Measurements from ENCODE around the gene TTC13.
"Not testable (repeated sequence)": the region's sequence is repeated elsewhere in the genome, so short reads cannot be mapped to it uniquely, and the experiment has no call there.

The TTC13 gene, protein sequence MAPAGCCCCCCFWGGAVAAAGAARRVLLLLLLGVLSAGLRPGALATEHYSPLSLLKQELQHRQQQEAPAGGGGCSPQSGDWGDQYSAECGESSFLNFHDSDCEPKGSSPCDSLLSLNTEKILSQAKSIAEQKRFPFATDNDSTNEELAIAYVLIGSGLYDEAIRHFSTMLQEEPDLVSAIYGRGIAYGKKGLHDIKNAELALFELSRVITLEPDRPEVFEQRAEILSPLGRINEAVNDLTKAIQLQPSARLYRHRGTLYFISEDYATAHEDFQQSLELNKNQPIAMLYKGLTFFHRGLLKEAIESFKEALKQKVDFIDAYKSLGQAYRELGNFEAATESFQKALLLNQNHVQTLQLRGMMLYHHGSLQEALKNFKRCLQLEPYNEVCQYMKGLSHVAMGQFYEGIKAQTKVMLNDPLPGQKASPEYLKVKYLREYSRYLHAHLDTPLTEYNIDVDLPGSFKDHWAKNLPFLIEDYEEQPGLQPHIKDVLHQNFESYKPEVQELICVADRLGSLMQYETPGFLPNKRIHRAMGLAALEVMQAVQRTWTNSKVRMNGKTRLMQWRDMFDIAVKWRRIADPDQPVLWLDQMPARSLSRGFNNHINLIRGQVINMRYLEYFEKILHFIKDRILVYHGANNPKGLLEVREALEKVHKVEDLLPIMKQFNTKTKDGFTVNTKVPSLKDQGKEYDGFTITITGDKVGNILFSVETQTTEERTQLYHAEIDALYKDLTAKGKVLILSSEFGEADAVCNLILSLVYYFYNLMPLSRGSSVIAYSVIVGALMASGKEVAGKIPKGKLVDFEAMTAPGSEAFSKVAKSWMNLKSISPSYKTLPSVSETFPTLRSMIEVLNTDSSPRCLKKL

DNA sequence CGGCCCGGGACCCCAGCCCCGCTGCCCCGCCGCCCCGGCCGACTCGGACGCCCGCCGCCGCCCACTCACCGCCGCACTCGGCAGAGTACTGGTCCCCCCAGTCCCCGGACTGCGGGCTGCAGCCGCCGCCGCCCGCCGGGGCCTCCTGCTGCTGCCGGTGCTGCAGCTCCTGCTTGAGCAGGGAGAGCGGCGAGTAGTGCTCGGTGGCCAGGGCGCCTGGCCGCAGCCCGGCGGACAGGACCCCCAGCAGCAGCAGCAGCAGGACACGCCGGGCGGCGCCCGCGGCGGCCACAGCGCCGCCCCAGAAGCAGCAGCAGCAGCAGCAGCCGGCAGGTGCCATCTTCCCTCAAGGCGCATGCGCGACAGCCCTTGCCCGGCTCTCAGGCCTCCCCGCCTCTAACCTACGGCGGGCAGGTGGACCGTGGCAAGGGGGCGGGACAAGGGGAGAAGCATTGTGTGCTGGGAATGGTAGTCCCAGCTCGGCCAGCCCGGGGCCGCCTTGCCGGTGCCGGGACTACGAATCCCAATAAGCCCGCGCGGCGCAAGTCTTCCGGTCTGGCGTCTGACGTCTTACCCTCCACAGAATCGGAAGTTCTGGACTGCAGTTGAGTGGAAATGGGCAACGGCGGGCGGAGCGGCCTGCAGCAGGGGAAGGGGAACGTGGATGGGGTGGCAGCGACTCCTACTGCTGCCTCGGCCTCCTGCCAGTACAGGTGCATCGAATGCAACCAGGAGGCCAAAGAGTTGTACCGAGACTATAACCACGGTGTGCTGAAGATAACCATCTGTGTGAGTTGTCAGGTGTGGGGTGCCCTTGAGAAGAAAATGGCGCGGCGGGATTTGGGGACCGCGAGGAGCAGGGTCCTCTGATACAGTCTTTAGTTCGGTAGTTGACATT lies at the start of gene TTC13, which contains the start of gene ARV1:
TTC13 (minus strand) TSS at position 371 of the 898 bp plus-strand sequence; CDS start at position 340, 31 bp downstream.
ARV1 (plus strand) TSS at position 604 of the 898 bp plus-strand sequence; CDS start at position 616, 12 bp downstream.
- peak; percentile 98 for DNase-seq (ENCODE audit: low spot score)

DNA sequence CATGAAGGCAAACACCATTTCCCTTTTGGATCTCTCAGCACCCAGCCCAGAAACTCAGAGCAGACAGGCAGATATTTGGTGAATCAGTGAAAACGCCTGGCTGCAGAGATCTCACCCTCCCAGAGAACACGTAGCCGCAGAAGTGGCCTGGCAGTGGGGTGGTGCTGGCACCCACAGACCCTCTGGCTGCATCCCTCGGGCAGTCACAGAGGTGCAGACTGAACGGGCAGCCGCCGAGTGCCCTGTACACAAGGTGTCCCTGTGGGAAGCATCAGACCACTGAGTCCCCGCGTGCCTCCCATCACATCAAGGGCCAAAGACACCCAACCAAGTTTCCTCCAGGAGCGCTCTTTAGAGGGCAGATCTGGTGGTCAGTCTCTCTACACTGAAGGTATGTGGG lies 49.3 kb upstream of the TTC13 start:
- no peak for DNase-seq (ENCODE audit: low spot score)

DNA sequence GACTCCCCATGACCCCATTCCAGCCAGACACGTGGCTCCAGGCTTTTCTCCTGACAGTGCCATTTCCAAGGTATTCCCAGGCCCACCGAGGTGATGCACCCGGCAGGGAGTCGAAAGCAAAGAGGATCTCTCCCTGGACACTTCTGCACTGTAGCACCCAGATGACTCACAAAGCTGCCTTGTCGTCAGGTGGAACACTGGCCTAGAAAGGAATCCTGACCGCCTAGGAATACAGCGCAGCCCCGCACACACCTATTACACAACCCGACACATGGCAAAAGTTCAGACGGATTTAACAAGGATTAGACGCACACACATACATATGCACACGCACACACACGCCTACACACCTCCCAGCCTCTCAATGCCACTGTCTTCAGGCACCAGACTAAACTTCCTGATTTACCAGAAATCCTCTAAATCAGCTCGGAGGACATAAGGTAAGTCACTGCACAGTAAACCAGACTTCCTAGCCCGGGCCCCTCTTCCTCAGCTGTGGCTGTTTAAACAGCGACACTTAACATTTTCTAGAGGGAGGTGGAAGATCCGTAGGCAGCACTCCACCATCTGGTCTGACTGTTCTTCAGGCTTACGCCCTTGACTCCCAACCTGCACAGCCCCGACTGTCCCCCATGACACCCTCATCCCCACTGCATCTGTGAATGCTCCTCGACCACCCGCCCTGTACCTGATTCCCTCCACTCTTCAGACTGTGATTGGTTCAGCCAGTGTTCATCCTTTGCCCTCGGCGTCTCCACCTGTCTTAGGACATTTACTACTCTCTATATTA lies 48.7 kb upstream of the TTC13 start:
- no peak for DNase-seq (ENCODE audit: low spot score)

GRCh38 chr1:231026576-231026975 lies 47.9 kb upstream of the TTC13 start:
- no peak for DNase-seq (ENCODE audit: low spot score)

- no peak for DNase-seq (ENCODE audit: low spot score)
These were observed 44.5 kb upstream of the TTC13 start for GRCh38 chr1:231023150-231023549.

GRCh38 chr1:231022543-231022942 lies 43.9 kb upstream of the TTC13 start:
- DNase-seq (ENCODE audit: low spot score): not testable (repeated sequence)

GRCh38 chr1:231021540-231022031 lies 42.9 kb upstream of the TTC13 start:
- no peak for DNase-seq (ENCODE audit: low spot score)

DNA sequence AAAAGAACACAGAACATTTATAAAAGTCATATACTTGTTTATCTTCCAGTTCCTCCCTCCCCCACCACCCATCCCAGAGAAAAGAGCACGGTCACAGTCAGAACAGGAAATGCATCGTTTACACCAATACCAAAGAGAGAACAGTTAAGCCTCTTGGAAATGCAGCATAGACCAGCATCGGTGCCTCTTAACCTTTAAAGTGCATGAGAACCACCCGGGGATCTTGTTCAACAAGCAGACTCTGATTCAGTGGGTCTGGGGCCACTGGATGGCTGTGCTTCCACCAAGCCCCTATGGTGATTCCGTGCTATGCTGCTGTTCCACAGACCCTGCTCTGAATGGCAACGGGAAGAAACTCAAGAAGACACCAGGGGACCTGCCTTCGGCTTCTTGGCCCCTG lies 42.2 kb upstream of the TTC13 start:
- DNase-seq (ENCODE audit: low spot score): no peak

DNA sequence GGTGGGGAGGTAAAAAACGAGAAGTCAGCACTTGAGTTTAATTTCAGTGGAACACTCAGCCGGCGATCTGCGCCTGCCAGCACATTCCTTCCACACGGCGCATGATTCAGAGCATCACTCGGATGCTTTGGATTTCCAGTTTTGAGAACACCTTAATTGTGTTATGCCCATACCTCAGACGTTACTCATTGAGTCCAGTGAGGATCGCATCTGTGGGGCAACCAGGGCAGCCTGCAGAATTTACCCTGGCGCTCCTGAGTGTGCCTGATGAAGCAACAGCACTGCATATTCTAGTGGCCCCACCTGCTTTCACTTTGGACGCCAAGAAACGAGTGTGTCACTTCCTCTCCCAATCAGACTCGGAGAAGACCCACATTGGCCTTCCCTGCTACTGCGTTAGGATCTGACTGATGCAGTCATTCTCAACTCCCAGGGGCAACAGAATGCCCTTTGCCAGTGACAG lies 41.5 kb upstream of the TTC13 start:
- no peak for DNase-seq (ENCODE audit: low spot score)

DNA sequence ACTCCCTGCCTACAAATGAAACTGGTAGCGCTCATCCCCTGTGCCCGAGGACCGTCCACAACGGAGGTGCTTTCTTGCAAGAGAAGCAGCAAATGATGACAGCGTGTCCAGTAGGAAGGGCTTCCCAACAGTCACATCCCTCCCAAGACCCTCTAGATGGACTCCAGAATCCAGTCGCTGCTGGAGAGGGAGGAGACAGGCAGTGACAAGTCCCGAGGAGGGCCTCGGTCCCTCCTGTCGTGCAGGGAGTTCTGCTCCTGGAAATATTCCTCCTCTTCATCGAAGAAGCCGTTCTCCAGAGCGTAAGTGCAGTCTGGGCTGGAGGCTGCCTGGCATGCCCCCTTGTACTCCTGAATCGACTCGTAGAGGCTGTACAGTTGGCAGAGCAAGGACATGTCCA lies 41.0 kb upstream of the TTC13 start:
- DNase-seq (ENCODE audit: low spot score): no peak

DNA sequence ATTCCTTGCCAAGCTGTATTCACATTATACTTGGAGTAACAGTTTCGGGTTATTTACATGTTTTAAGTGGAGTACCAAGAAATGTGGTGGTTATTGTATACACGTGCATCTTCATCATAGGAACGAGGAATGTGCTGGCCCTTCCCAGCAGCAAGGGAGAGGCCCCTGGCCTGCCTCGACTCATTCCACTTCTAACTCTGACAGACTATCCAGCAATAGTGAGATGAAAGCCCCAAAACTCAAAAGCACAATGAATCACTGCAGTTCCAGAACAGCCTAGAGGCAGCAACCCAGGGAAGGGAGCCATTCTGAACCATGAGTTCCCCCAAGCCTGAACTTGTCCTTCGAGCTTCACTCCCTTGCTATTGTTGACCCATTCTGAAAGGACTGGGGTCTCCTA lies 38.3 kb upstream of the TTC13 start:
- no peak for DNase-seq (ENCODE audit: low spot score)

- DNase-seq (ENCODE audit: low spot score): no peak
These were observed 37.6 kb upstream of the TTC13 start for GRCh38 chr1:231016234-231016633.

- no peak for DNase-seq (ENCODE audit: low spot score)
These were observed 34.8 kb upstream of the TTC13 start for GRCh38 chr1:231013391-231014015.

GRCh38 chr1:231011963-231012362 lies 33.3 kb upstream of the TTC13 start:
- no peak for DNase-seq (ENCODE audit: low spot score)

- DNase-seq (ENCODE audit: low spot score): no peak
These were observed 32.7 kb upstream of the TTC13 start for GRCh38 chr1:231011360-231011759.

- not testable (repeated sequence) for DNase-seq (ENCODE audit: low spot score)
These were observed 28.9 kb upstream of the TTC13 start for GRCh38 chr1:231007535-231007934.

GRCh38 chr1:231001892-231002291 lies 23.2 kb upstream of the TTC13 start:
- no peak for DNase-seq (ENCODE audit: low spot score)

DNA sequence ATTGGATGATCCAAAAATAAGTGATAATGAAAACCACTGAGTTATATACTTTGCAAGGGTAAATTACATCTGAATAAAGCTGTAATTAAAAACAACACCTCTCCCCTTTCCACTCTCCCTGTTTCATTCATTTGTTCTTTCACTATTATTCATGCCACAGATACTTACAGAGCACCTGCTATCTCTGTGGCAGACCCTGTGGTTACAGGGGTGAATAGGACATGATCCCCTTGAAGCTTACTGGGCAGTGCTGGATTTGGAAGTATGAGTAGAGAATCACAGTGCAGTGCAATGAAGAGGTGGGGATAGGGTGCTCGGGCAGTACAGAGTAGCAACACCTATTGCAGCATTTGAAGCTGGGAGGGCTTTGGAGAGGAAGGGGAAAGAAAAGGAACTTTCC lies 22.0 kb upstream of the TTC13 start:
- no peak for DNase-seq (ENCODE audit: low spot score)

DNA sequence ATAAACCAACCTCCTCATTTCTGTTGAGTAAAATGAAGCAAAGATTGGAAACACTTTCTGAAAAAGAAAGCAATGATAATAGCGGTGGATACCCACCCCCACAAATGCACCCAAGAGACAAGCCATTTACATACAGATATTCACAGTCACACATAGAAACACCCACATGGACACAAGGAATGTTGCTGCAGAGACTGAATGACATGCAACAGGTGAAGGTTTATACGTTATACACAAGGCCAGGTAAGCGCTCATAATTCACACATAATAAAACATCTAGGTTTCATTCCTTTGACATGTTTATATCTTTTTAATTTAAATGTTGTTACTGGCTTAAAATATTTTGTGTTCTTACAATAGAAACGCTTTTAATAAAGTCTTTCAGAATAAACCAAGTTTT lies 21.5 kb upstream of the TTC13 start:
- no peak for DNase-seq (ENCODE audit: low spot score)

DNA sequence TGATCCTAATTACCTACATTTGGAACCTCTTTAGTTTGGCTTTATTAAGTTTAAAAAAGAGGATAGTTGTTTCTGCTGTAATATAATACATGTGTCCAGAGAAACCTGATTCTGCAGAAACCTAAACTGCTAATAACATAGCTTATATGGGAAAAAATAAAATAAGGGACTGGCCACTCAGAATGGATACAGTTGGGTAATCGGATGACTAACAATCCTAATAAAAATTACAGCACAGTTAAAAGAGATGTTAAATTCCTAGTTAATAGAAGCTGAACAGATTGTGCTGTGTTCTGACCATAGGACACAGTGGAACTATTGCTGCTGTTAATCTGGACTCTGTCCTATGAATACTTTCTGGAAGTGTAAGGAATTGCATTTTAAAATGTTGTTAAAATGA lies 16.2 kb upstream of the TTC13 start:
- DNase-seq (ENCODE audit: low spot score): no peak

Data from globus pallidus (tissue), 1 donor.